ENCODE measurements around the gene CLCA2.

DNA sequence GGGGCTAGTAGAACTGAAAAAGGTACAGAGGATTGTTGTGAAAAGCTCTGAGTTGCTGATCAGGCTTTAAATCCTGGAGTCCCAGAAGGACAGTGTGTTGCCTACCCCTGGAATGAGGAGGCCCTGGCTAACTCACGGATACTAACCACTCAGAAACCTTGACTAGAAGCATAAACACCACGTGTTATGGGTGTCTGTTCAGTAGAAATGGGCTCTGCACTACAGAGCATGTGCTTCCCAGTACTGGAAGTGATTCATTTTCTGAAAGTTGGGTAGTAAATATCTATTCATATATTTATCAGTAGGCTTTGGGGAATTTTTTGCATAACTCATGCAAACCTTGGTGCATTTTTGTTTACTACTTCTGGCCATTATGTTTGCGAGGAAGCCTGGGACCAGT is 29.7 kb downstream of the CLCA2 start:
- TF ChIP-seq, protein P1, sequence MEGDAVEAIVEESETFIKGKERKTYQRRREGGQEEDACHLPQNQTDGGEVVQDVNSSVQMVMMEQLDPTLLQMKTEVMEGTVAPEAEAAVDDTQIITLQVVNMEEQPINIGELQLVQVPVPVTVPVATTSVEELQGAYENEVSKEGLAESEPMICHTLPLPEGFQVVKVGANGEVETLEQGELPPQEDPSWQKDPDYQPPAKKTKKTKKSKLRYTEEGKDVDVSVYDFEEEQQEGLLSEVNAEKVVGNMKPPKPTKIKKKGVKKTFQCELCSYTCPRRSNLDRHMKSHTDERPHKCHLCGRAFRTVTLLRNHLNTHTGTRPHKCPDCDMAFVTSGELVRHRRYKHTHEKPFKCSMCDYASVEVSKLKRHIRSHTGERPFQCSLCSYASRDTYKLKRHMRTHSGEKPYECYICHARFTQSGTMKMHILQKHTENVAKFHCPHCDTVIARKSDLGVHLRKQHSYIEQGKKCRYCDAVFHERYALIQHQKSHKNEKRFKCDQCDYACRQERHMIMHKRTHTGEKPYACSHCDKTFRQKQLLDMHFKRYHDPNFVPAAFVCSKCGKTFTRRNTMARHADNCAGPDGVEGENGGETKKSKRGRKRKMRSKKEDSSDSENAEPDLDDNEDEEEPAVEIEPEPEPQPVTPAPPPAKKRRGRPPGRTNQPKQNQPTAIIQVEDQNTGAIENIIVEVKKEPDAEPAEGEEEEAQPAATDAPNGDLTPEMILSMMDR (conservative IDR thresholded peaks at IDR 0.05; ENCODE audit: low read depth, low read length), result no peak
- TF ChIP-seq EZH2 (IDR thresholded peaks at IDR 0.05; ENCODE audit: borderline replicate concordance, low read depth, low read length, poor library complexity, severe bottlenecking), result no peak

Measured in A673 (cell line).